Activated CD4-positive, alpha-beta T cell treated with anti-CD3 and anti-CD28 coated beads, Interleukin-2, Interleukin-6, amounts not matched to agents 100 ng/mL and 50 ng/mL, durations not matched to agents 16 hours and 8 hours (primary cell): Measurements from ENCODE around the gene TBC1D13.
"Not testable (repeated sequence)": the region's sequence is repeated elsewhere in the genome, so short reads cannot be mapped to it uniquely, and the experiment has no call there.

Source experiments
- DNase-seq: peaks from one replicate; pipeline ENCODE4 v3.0.0-alpha.2; 2020

TBC1D13 gene

GRCh38 chr9:128847803-128848202 lies 60.8 kb downstream of the TBC1D13 start:
- DNase-seq = no peak

- not testable (repeated sequence) for DNase-seq
Measured at GRCh38 chr9:128851024-128851423, 64.0 kb downstream of the TBC1D13 start.

GRCh38 chr9:128851779-128852600 lies 64.9 kb downstream of the TBC1D13 start:
- peak; percentile 27 for DNase-seq

- not testable (repeated sequence) for DNase-seq
Measured at GRCh38 chr9:128852646-128853045, 65.6 kb downstream of the TBC1D13 start.

- DNase-seq = not testable (repeated sequence)
Measured at GRCh38 chr9:128854454-128854853, 67.4 kb downstream of the TBC1D13 start.

GRCh38 chr9:128858476-128858875 lies 71.4 kb downstream of the TBC1D13 start:
- not testable (repeated sequence) for DNase-seq
